GM15510 (cell line): ENCODE data around the gene KISS1.

Experiments used
- POLR2A ChIP-seq: IDR thresholded peaks from 3 replicates; pipeline ENCODE4 v1.6.1; 2011; ENCODE audit warnings: borderline replicate concordance; ENCODE audit not compliant: insufficient read length; ENCODE audit errors: extremely low read depth

Gene KISS1

DNA sequence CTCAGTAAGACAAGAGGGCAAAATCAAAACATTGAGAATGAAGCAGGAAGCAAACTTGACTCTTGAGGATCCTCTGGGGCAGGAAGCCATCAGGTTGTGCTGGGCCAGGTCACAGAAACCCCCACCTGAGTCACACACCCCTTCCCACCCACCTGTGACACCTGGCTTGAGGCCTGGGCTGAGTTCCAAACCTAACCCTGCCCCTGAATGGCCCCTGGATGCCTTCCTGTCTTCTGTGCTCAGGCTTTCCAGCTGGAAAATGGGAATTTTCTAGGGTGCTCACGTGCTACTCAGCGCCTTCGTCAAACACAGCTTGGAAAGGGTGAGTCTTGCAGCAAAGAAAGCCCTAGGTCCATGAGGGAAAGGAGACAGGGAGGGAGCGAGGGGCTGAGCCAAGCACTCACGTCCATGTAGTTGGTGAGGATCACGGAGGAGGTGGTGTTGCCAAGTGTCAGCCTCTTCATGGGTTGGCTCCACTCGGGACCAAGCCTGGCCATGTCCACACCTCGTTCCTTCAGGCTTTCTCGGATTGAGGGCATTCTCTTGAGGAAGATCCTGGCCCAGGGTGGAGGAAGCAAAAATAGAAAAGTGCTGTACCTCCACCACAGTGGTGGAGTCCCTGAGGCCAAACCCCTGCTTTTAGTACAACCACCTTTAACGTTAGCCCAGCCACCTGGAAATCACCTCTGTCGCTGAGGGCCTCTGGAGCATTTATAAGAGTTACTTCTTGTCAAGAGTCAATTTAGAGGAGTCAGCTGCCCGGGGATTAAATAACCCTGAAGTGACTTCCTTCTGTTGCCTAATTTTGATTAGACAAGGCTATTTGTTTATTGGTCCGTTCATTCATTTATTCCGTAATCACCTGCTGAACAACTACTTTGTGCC, 34.4 kb downstream of the KISS1 start:
- TF ChIP-seq POLR2A, result no peak

DNA sequence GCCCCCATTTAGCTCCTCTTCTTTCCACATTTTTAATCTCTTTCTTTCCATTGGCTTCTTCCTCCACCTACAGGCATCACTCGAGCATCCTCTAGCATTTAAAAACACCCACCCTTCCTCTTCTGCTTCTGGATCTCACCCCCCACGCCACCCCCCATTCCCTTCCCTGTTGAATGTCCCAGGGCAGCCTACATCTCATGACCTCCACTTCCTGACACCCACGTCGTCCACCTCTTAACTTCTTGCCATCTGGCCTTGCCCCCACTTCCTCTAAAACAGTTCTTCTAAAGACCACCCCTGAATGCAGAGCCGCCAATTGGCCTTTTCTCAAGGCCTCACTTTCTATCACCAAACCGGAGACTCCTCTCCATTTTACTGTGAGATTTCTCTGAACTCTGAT, 38.3 kb downstream of the KISS1 start:
- no peak for TF ChIP-seq POLR2A

DNA sequence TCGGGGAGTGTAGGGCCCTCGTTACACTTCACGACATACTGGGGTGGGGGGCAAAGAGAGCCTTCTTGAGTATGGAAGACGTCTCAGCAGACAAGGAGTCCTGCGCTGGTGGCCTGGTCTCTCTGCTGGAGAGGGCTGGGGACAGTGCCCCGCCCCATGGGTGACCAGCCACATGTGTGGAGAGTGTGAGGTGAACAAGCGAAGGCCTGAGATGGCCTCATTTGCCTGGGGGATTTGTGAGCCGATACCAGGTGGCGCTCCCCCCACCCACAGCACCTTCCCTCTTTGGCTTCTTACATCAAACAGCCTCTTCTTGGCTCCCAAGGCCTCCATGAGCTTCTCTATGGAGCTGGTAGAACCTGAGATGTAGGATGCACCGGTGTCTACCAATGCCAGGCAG, 40.4 kb downstream of the KISS1 start:
- TF ChIP-seq POLR2A, result no peak

DNA sequence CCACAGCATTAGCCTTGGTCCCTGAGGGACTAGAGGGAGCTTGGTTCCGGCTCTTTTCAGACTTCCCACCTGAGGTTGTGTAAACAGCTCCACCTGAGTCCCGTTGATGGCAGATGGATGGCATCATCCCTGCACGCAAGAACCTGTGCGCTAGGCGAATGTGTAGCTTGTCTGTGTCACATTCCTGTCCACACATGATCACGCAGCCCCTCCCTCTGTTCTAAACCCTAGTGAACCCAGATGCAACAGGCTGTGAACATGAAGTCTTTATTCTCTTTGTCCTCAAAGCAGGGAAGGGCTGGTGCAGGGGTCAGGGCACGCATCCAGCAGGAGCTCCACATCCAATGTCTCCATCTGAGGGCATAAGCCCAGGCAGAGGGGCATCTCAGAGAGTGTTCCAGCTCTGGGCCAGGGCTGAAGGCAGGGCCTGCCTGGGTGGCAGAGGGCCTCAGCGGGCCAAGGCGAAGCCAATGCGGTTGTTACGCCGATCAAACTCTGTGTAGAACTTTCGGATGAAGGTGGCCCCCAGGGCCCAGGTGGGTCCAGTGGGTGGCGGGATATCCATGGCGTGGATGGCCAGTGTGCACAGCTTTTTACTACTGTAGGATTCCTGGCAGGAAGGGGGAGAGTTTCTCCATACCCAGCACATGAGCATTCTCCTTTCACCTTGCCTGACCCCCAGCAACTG, 41.6 kb downstream of the KISS1 start:
- TF ChIP-seq POLR2A, result no peak

DNA sequence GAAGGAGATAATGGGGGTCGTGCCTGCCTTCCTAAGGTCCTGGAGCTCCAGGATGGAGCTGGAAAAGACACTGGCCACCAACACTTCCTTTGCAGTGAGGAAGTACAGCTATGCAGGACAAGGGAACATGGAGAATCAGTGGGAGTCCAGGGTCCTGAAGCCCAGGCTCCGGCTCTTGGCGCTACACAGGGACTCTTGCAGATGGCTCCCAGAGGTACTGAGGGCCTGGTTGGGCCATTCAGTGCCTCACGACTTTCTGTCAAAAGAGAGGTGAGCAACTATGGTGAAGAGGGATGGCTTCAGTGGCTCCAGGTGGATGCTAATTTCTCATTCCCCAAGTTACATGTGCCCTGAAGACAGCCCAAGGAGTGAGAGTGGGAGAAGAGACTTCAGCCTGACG, 42.6 kb downstream of the KISS1 start:
- TF ChIP-seq POLR2A, result no peak

DNA sequence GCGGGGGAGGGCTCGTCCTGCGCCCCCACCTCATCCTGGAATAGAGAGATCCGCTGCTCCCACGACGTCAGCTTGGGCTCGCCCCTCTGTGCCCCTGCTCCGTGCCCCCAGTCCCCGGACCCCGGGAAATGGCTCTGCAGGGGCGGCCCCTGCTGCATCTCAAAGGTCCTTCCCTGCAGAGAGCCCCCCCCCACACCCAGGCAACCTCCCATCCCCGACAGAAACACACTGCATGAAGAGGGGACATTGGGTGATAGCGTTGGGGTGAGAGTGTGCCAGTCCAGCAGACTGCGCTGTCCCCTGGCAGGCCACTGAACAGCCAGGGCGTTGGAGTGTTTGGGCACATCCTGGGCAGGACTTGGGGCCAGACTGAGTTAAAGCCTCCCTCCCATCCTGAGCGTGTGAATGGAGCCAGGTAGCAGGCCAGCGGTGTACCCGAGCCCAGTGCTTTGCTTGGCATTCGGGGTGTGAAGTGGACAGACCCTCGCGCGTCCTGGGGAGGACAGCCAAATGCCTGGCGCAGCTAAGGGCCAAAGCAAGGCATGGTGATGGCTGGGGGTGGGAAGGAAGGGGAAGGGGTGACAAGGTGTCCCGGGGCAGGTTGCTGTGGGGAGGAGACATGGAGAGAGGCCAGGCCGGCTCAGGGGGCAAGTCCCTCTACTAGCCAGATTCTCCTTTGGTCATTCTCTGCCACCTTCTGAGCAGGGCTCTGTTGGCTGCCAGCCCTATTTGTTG, 43.8 kb downstream of the KISS1 start:
- TF ChIP-seq POLR2A, result no peak

DNA sequence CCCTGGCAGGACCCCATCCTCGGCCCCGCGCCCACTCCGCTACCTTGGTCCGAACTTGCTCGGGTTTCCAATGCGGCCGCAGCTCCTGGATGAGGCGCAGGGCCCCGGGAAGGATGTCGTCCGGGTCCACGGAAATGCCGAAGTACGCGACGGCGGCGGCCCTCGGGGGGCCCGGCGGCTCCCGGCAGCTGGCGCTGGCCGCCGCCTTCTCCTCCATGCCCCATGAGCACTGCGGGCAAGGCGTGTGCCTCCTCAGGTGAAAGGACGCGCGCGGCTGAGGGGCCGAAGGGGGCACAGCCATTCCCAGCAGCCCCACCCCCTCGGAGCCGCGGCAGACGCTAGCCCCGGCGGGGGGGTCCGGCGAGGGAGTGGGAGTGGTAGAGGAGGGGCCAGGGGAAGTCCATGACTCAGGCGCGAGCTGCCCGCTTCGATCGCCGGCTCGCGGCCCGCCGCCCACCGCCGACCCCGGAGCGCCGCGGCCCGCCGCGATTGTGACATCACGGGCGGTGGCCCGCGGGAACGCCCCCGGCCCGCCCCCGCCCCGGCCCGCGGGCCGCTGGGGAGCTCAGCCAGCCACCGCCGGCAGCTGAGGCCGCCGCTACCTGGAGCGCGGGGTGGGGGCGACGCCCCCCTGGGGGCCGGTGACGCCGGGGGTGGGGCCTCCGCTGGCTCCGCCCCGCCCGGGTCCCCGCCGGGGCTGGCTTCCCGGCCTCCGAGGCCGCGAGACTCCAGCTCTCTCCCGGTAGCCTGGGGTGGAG, 44.6 kb downstream of the KISS1 start, which contains the start of gene ETNK2:
TSS of gene ETNK2 (minus strand) at position 493 of the 758 bp plus-strand sequence. CDS start at position 301, 192 bp downstream.
- TF ChIP-seq POLR2A, result no peak

DNA sequence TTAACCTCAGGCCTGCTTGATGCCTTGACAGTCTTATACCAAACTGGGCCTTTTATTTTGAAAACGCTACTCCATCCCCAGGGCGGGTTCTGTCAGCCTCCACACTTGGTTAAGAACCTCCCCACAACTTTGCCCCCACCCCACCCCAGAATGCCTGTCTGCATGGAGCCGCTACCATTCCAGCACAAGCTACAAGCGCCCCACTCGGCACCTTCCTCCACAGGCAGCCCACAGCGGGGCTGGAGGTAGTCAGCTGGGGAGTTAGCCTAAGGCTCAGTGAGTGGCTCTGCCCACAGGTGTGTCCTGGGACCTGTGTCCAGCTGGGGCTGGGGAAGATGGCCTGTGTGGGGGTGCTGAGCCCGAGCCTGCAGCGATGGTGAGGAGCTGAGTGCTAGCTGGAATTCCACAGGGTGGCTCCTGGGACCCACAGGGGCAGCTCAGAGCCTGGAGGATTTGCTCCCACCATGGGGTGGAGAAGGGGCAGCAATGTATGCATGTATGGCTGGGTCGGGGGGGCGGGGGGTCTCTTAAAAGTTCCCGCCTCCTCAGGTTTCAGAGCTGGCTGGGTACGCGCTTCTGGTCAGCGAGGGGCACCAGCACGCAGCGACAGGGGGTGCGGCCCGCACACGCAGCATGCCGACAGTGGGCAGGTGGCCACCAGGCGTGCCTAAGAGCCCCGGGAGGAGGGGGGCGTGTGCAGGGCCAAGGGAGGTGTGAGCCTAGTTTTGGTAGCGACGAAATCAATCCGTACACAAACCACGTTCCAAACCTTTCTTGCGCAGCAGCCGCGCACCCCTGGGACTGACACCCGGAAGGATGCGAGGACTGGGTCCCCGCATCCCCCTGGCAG, 45.4 kb downstream of the KISS1 start:
- no peak for TF ChIP-seq POLR2A

DNA sequence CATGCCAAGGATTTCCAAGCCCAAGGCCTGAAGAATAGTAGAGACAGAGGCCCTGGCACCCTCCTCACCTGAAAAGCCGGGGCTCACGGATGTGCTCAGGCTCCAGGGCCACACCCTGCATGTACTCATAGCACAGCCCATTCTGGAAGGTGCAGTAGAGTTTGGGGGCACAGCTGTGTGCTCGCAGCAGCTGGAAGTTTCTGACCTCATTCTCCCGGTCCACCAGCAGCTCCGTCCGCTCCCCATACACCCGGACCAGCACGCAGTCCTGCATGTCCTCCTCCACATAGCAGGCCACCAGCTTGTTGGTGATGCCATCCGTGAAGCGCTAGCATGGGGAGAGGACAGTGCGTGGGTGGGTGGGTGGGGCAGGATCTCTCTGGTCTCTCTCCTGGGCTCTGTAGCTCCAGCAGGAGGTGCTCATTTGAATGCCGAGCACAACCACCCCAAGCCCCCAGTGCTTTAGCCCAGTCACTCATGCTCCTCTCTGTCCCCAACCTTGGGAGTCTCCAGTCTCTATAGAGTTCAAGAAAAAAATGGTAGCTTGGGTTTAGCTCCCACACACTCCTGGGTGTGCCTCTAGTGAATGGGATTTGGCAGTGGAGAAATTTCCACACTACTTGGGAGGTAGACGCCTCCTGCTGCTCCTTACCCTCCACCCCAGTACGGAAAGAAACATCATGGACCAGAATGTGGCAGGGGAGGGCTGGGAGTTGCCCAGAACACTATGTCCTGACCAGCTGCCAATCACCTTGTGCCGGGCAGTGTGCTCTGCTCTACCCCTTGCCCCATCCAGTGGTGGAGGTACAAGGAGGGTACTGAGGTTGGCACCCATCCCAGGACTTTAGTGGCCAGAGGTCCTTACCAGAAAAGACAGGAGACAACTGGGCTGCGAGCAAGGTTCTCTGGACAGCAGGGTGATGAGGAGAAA, 46.4 kb downstream of the KISS1 start:
- TF ChIP-seq POLR2A, result no peak

DNA sequence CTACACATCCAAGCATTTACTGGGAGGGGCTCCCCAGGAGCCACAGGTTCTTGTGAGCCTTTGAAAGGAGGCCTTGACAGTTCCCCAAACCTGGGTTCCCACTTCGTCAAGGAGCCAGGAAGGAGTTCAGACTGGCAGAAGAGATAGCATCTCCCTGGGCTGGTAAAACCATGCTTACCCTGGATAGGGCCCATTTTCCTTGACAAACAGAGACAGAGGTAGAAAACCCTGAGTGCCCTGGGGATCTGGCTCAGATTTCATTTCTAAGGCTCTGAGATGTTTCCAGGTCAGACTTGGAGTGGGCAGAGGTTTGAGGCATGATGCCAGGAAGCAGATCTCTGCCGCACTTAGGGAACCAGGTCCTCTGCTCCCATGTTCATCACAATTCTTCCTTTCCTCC, 47.2 kb downstream of the KISS1 start:
- no peak for TF ChIP-seq POLR2A

DNA sequence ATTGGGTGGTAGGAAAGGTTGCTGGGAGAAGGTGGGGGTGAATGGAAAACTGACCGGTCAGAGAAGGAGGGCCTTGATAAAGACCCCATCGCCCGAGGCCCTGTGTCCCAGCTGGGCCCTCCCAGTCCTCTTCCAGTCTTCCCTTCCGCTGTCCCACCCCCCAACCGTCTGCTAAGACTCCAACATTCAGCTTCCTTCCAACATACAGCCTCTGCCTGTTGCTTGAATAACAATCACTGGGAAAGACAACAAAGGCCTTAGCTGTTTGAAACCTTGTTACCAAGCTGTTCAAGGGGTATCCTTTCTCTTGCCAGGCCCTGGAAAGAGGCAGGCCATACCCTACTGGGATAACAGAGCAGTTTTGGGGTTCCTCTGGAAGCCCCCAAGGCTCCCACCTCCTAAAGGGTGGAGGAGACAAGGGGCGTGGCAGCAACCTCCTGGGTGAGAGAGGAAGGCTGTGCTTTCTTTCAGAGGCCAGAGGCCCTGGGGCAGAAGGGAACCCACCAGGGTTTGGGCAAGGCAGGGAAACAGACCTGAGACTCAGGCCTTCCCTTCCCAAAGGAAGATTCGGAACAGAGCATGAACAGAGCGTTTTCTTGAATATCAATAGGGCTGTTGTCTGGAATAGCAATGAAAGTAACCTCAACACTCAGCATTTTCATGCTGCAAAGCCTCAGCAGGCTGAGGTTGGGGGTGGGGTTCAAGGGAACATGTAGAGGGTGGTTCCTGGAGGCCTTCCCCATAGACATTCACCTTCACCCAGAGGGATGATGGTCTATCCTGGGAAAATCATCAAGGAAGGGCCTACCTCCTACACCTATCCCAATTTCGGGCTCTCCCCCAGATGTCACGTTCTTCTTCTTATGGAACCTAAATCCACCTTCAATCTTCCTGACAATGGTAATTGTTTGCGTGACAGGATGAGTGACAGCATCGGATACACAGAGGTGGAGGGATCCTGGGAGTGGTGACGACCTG, 48.6 kb downstream of the KISS1 start:
- TF ChIP-seq POLR2A, result no peak
